ENCODE measurements around the gene MXD1. TPM values are rescaled to one million over a fixed set of nuclear protein-coding genes. Genes with fewer than 3 reads are reported as not detected.

MXD1 gene
- total RNA-seq, 4 donors from 2014 or later: 7.7 to 21.2 (median 11.5) TPM

DNA sequence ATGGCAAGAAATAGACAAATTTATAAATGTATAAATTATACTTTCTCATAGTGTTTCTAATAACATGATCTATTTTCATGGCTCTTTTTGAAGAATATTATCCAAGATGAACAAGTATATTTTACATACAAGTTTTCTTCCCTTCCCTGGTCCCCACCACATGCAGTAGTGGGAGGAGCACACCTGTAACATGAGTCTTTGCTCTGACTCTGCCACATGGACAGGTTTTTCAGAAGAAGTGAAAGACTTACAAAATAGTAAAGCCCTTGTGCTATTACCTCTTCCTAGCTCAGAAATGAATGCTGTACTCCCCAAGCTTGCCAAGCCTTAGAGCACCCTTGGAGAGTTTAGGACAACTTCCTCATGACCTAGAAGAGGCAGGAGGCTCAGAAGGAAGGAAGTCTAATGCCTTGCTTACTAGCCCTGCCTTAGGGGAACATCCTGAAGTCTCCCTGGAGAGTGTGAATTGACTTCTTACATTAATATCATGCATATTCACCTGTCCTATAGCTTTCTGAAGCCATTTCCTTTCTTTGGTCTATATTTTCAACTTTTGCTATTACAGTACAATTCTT, 18.4 kb downstream of the MXD1 start:
- intact Hi-C loops (cut with DNase I): no loop called here
- Histone ChIP-seq H3K9me3 (no peaks in the 10 kb centered on the region), H3K4me3 (no peak overlapping the region), H3K27ac (replicated peaks in 1 of 4) (peak overlapping the region in 1 of 4 donors; percentile 12), H3K36me3 (peaks cover 28 to 42% (median 32%) of the 10 kb centered on the region in 4 donors), H3K27me3 (no peaks in the 10 kb centered on the region), H3K4me1 (peaks cover 10 to 53% (median 39%) of the 10 kb centered on the region in 4 donors)
- DNase-seq (ENCODE audit: extremely low spot score): no peak
- no peak for TF ChIP-seq POLR2A (IDR thresholded peaks at IDR 0.05; ENCODE audit: low read depth)
- TF ChIP-seq POLR2AphosphoS5 (IDR thresholded peaks at IDR 0.05): peak in 1 of 2 donors; percentile 7

GRCh38 chr2:69933839-69934613, 19.1 kb downstream of the MXD1 start:
- no peaks in the 10 kb centered on the region for H3K27me3 ChIP-seq
- H3K36me3 ChIP-seq: peaks cover 35 to 45% (median 39%) of the 10 kb centered on the region in 4 donors
- H3K4me3 ChIP-seq: peak overlapping the region in 1 of 4 donors; percentile 7
- DNase-seq (ENCODE audit: extremely low spot score): no peak
- H3K27ac ChIP-seq (replicated peaks in 1 of 4): peak overlapping the region in 3 of 4 donors; percentile 25 to 50 (median 32)
- TF ChIP-seq EP300 (IDR thresholded peaks at IDR 0.05) (no peak), POLR2AphosphoS5 (IDR thresholded peaks at IDR 0.05) (no peak), POLR2A (IDR thresholded peaks at IDR 0.05; ENCODE audit: low read depth) (no peak)
- TF ChIP-seq, protein P1, sequence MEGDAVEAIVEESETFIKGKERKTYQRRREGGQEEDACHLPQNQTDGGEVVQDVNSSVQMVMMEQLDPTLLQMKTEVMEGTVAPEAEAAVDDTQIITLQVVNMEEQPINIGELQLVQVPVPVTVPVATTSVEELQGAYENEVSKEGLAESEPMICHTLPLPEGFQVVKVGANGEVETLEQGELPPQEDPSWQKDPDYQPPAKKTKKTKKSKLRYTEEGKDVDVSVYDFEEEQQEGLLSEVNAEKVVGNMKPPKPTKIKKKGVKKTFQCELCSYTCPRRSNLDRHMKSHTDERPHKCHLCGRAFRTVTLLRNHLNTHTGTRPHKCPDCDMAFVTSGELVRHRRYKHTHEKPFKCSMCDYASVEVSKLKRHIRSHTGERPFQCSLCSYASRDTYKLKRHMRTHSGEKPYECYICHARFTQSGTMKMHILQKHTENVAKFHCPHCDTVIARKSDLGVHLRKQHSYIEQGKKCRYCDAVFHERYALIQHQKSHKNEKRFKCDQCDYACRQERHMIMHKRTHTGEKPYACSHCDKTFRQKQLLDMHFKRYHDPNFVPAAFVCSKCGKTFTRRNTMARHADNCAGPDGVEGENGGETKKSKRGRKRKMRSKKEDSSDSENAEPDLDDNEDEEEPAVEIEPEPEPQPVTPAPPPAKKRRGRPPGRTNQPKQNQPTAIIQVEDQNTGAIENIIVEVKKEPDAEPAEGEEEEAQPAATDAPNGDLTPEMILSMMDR (IDR thresholded peaks at IDR 0.05): no peak
- no peaks in the 10 kb centered on the region for H3K9me3 ChIP-seq
- intact Hi-C loops (cut with DNase I): no loop called here
- 8% methylated on average over 4 of the region's 4 CpGs for WGBS
- H3K4me1 ChIP-seq: peaks cover 10 to 49% (median 37%) of the 10 kb centered on the region in 4 donors

DNA sequence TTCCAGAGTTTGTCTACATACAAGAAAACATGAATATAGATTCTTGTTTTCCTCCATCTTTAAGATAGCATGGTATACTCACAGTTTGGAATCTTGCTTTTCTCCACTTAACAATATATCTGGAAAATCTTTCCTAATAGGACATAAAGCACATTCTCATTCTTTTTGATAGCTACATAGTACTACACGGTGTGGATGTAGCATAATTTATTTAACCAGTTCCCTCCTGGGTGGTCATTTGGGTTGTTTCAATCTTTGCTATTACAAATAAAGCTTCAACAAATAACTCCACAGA, 19.7 kb downstream of the MXD1 start:
- Histone ChIP-seq H3K4me1 (peaks cover 10 to 44% (median 32%) of the 10 kb centered on the region in 4 donors), H3K9me3 (no peaks in the 10 kb centered on the region), H3K27ac (replicated peaks in 1 of 4) (peak overlapping the region in 3 of 4 donors; percentile 25 to 50 (median 32)), H3K27me3 (no peaks in the 10 kb centered on the region), H3K36me3 (peaks cover 39 to 47% (median 43%) of the 10 kb centered on the region in 4 donors), H3K4me3 (no peak overlapping the region)
- intact Hi-C loops (cut with DNase I): no loop called here
- TF ChIP-seq, protein P1 (IDR thresholded peaks at IDR 0.05): no peak
- no peak for TF ChIP-seq POLR2A (IDR thresholded peaks at IDR 0.05; ENCODE audit: low read depth)
- no peak for TF ChIP-seq POLR2AphosphoS5 (IDR thresholded peaks at IDR 0.05)
- no peak for TF ChIP-seq EP300 (IDR thresholded peaks at IDR 0.05)
- WGBS: 33% methylated on average over 1 of the region's 1 CpG
- no peak for DNase-seq (ENCODE audit: extremely low spot score)

- no peak overlapping the region for H3K27ac ChIP-seq (replicated peaks in 1 of 4)
- WGBS: 95% methylated on average over 5 of the region's 5 CpGs
- H3K27me3 ChIP-seq: no peaks in the 10 kb centered on the region
- DNase-seq (ENCODE audit: extremely low spot score): no peak
- intact Hi-C loops (cut with DNase I): no loop called here
- no peak for TF ChIP-seq POLR2A (IDR thresholded peaks at IDR 0.05; ENCODE audit: low read depth)
- TF ChIP-seq POLR2AphosphoS5 (IDR thresholded peaks at IDR 0.05): no peak
- TF ChIP-seq EP300 (IDR thresholded peaks at IDR 0.05): no peak
- TF ChIP-seq, protein P1 (IDR thresholded peaks at IDR 0.05): no peak
- no peak overlapping the region for H3K4me3 ChIP-seq
- peaks cover 43 to 52% (median 46%) of the 10 kb centered on the region in 4 donors for H3K36me3 ChIP-seq
- peaks cover 10 to 39% (median 27%) of the 10 kb centered on the region in 4 donors for H3K4me1 ChIP-seq
- no peaks in the 10 kb centered on the region for H3K9me3 ChIP-seq
Observed at GRCh38 chr2:69935011-69935410, 20.1 kb downstream of the MXD1 start.

GRCh38 chr2:69936906-69937305, 22.0 kb downstream of the MXD1 start:
- Histone ChIP-seq H3K4me1 (peaks cover 10 to 27% (median 20%) of the 10 kb centered on the region in 4 donors), H3K4me3 (no peak overlapping the region), H3K9me3 (no peaks in the 10 kb centered on the region), H3K27me3 (no peaks in the 10 kb centered on the region), H3K36me3 (peaks cover 48 to 70% (median 59%) of the 10 kb centered on the region in 4 donors), H3K27ac (replicated peaks in 1 of 4) (no peak overlapping the region)
- WGBS: 82% methylated on average over 10 of the region's 11 CpGs
- no peak for TF ChIP-seq EP300 (IDR thresholded peaks at IDR 0.05)
- no peak for TF ChIP-seq POLR2A (IDR thresholded peaks at IDR 0.05; ENCODE audit: low read depth)
- no peak for TF ChIP-seq POLR2AphosphoS5 (IDR thresholded peaks at IDR 0.05)
- TF ChIP-seq, protein P1 (IDR thresholded peaks at IDR 0.05): no peak
- intact Hi-C loops (cut with DNase I): no loop called here
- DNase-seq (ENCODE audit: extremely low spot score): no peak

All from esophagus muscularis mucosa (tissue), 4 donors.